Large intestine (tissue), 3 donors: Measurements from ENCODE around the gene CXCL16. TPM values are rescaled to one million over a fixed set of nuclear protein-coding genes. Genes with fewer than 3 reads are reported as not detected.
"Not testable (repeated sequence)": the region's sequence is repeated elsewhere in the genome, so short reads cannot be mapped to it uniquely, and the experiment has no call there.

Experiments
- DNase-seq, 2 donors: peaks; one replicate each; pipeline versions ENCODE4 v3.0.0 to v3.0.0-alpha.2; 2013
- H3K27ac ChIP-seq: one replicate; pipeline ENCODE4 v1.5.1; 2013; ENCODE audit warnings: low read length
- H3K27me3 ChIP-seq: 2 replicates; pipeline ENCODE4 v1.6.1; 2013; ENCODE audit warnings: low read length; ENCODE audit not compliant: control insufficient read depth, insufficient read depth
- H3K36me3 ChIP-seq: 2 replicates; pipeline ENCODE4 v1.6.1; 2013; ENCODE audit warnings: low read length; ENCODE audit not compliant: control insufficient read depth, insufficient read depth
- H3K4me1 ChIP-seq: one replicate; pipeline ENCODE4 v1.6.1; 2013; ENCODE audit warnings: low read length; ENCODE audit not compliant: control insufficient read depth, insufficient read depth
- H3K4me3 ChIP-seq: one replicate; pipeline ENCODE4 v1.5.1; 2013; ENCODE audit warnings: low read length
- H3K9me3 ChIP-seq: one replicate; pipeline ENCODE4 v1.6.1; 2013; ENCODE audit warnings: mild to moderate bottlenecking, low read depth, low read length, moderate library complexity; ENCODE audit not compliant: control insufficient read depth
- WGBS: methylation state at CpG from one replicate; pipeline ENCODE4 v1.1.5; 2013; ENCODE audit warnings: low lambda C conversion rate; ENCODE audit not compliant: insufficient coverage; 5-methylcytosine and 5-hydroxymethylcytosine counted together
- polyA plus RNA-seq: library from polyadenylated mRNA; unstranded; fragments of 120-200 nt; gene quantifications from one replicate; pipeline ENCODE4 v1.2.1, GENCODE V29; 2013

The CXCL16 gene
- polyA plus RNA-seq, 1 donor, result 62.1 TPM

- WGBS, result no CpG with 5 or more reads among the region's 3 CpGs
- H3K4me1 ChIP-seq, result peaks cover 37% of the 10 kb centered on the region
- H3K27me3 ChIP-seq, result no peaks in the 10 kb centered on the region
- no peak for DNase-seq
- H3K27ac ChIP-seq, result peak overlapping the region; percentile 93
- H3K4me3 ChIP-seq, result no peak overlapping the region
- peaks cover 23% of the 10 kb centered on the region for H3K36me3 ChIP-seq
- H3K9me3 ChIP-seq, result peaks cover 2% of the 10 kb centered on the region
Measured at GRCh38 chr17:4712526-4712925, 27.2 kb downstream of the CXCL16 start.

- H3K36me3 ChIP-seq, result peaks cover 15% of the 10 kb centered on the region
- WGBS, result no CpG with 5 or more reads among the region's 6 CpGs
- peaks cover 2% of the 10 kb centered on the region for H3K9me3 ChIP-seq
- DNase-seq, result peak; percentile 72 to 91
- peaks cover 37% of the 10 kb centered on the region for H3K4me1 ChIP-seq
- H3K27ac ChIP-seq, result peak overlapping the region; percentile 93
- H3K4me3 ChIP-seq, result peak overlapping the region; percentile 77
- H3K27me3 ChIP-seq, result no peaks in the 10 kb centered on the region
Measured at GRCh38 chr17:4711661-4712181, 28.0 kb downstream of the CXCL16 start.

DNA sequence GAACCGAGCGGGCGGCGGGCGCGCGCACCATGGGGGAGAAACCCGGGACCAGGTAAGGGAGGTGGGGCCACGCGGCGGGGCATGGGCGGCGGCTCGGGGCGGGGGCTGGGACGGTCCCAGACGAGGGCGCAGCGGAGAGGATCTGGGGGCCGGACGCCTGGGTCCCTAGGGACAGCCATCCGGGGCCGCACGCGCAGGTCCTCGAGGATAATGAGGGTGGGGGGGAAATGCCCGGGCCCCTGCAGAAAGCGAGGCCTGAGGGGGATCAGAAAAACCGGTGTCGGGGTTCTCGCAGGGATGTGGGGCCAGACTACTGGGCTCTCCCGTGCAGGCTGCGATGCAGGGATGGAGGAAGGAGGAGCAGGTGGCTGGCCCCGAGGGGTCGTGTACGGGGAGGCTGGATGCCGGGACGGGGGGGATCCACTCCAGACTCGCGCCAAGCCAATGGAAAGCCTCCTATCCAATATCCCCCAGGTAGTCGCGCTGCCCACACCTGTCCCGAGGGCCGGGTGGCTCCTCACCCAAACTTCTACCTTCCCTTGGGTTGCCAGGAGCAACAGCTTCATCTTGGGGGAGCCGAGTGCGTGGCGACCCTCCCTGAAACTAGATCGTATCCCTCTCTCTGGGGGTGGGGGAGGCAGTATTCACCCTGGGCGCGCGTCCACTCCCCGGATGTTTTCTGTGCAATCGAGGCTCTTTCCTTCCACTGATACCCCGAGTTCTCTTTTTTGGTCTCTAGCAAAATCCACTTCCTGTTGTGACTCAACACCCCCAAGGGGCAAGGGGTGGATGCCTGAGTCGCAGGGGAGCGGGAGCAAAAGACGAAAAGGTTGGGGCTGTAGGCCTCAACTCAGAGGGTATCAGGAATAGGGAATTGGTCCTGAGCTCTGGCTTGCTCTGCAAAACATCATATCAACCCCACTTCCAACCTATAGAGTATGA lies 28.8 kb downstream of the CXCL16 start:
- H3K9me3 ChIP-seq, result peaks cover 2% of the 10 kb centered on the region
- WGBS, result 20% methylated on average over 1 of the region's 57 CpGs
- H3K27me3 ChIP-seq, result no peaks in the 10 kb centered on the region
- peak overlapping the region; percentile 93 for H3K27ac ChIP-seq
- H3K4me3 ChIP-seq, result peak overlapping the region; percentile 77
- DNase-seq, result no peak
- peaks cover 37% of the 10 kb centered on the region for H3K4me1 ChIP-seq
- H3K36me3 ChIP-seq, result peaks cover 9% of the 10 kb centered on the region

- WGBS, result 0% methylated on average over 1 of the region's 67 CpGs
- peaks cover 35% of the 10 kb centered on the region for H3K4me1 ChIP-seq
- no peaks in the 10 kb centered on the region for H3K27me3 ChIP-seq
Measured at GRCh38 chr17:4709794-4710692, 29.7 kb downstream of the CXCL16 start, which contains the start of gene ARRB2. Gene ARRB2, plus strand, starts transcription at chr17:4710632. Its CDS starts 90 bp downstream, at chr17:4710722.

GRCh38 chr17:4708436-4708835 lies 31.3 kb downstream of the CXCL16 start:
- 92% methylated on average over 2 of the region's 8 CpGs for WGBS
- Histone ChIP-seq H3K27me3 (no peaks in the 10 kb centered on the region), H3K4me3 (no peak overlapping the region), H3K9me3 (peaks cover 2% of the 10 kb centered on the region), H3K27ac (no peak overlapping the region), H3K4me1 (peaks cover 26% of the 10 kb centered on the region), H3K36me3 (no peaks in the 10 kb centered on the region)
- no peak for DNase-seq

More at GRCh38 chr17:4709794-4710692, 29.7 kb downstream of the CXCL16 start, which contains the start of gene ARRB2:
- H3K36me3 ChIP-seq, result peaks cover 2% of the 10 kb centered on the region
- DNase-seq, result peak; percentile 99 to 100
- peak within 1 kb of the TSS; percentile 93 for H3K27ac ChIP-seq
- peak within 1 kb of the TSS; percentile 77 for H3K4me3 ChIP-seq
- H3K9me3 ChIP-seq, result peaks cover 2% of the 10 kb centered on the region

- Histone ChIP-seq H3K4me1 (peaks cover 18% of the 10 kb centered on the region), H3K27me3 (no peaks in the 10 kb centered on the region), H3K27ac (no peak overlapping the region), H3K4me3 (no peak overlapping the region), H3K36me3 (no peaks in the 10 kb centered on the region), H3K9me3 (peaks cover 2% of the 10 kb centered on the region)
- WGBS, result 93% methylated on average over 4 of the region's 7 CpGs
- no peak for DNase-seq
Measured at GRCh38 chr17:4706121-4706520, 33.6 kb downstream of the CXCL16 start.

GRCh38 chr17:4704991-4705390 lies 34.7 kb downstream of the CXCL16 start:
- peaks cover 2% of the 10 kb centered on the region for H3K9me3 ChIP-seq
- H3K27ac ChIP-seq, result no peak overlapping the region
- DNase-seq, result no peak
- H3K4me1 ChIP-seq, result peaks cover 15% of the 10 kb centered on the region
- H3K36me3 ChIP-seq, result no peaks in the 10 kb centered on the region
- H3K27me3 ChIP-seq, result no peaks in the 10 kb centered on the region
- no peak overlapping the region for H3K4me3 ChIP-seq
- 100% methylated on average over 1 of the region's 15 CpGs for WGBS

- Histone ChIP-seq H3K4me1 (peaks cover 13% of the 10 kb centered on the region), H3K27ac (peak overlapping the region; percentile 76), H3K4me3 (peak overlapping the region; percentile 99)
- not testable (repeated sequence) for H3K36me3 ChIP-seq, H3K9me3 ChIP-seq, H3K27me3 ChIP-seq, DNase-seq
- WGBS, result 67% methylated on average over 1 of the region's 14 CpGs
Measured at GRCh38 chr17:4704574-4704907, 35.2 kb downstream of the CXCL16 start.

DNA sequence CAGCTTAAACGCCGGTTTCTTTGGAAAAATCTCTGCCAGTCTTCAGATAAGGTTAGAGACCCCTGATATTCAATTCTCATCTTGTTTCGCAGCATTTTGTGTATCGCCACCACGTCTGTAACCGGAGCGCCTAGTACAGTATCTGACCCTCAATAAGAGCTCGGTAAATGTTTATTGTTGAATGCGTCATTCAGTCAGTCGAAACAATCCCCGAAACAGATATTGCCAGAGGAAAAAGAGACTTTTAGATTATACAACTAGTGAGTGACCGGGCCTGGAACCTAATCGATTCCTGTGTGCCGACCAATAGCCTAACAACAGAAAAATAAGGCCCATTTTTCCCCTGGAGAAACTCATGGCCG lies 36.4 kb downstream of the CXCL16 start:
- WGBS, result 0% methylated on average over 1 of the region's 15 CpGs
- Histone ChIP-seq H3K4me3 (peak overlapping the region; percentile 99), H3K36me3 (no peaks in the 10 kb centered on the region), H3K9me3 (no peaks in the 10 kb centered on the region), H3K4me1 (peaks cover 12% of the 10 kb centered on the region), H3K27ac (peak overlapping the region; percentile 76), H3K27me3 (no peaks in the 10 kb centered on the region)
- DNase-seq, result no peak

DNA sequence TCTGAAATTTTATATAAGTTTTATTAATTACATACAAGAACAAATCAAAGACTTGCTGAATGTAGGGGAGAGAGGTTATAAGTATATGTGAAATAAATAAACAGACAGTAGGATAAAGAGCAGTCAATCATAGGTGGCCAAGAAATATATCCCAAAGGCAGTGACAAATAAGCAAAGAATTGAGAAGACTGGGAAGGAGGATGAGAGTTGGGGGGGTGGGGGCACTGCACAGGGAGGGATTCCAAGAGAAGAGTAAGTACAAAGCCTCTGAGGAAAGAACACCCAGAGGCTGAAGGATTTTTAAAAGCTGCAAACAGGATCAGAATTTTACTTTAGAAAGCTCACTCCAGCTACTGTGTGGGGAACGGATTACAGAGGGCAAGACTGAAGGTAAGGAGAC lies 38.6 kb downstream of the CXCL16 start:
- WGBS, result no CpG with 5 or more reads among the region's 1 CpG
- no peak for DNase-seq
- H3K4me3 ChIP-seq, result no peak overlapping the region

More for the DNA sequence above, 38.6 kb downstream of the CXCL16 start:
- H3K4me1 ChIP-seq, result peaks cover 12% of the 10 kb centered on the region
- H3K27ac ChIP-seq, result no peak overlapping the region
- no peaks in the 10 kb centered on the region for H3K9me3 ChIP-seq
- peaks cover 8% of the 10 kb centered on the region for H3K36me3 ChIP-seq
- H3K27me3 ChIP-seq, result no peaks in the 10 kb centered on the region
